Mucosa of gallbladder (tissue), 1 donor: ENCODE measurements around the gene ETHE1. TPM values are rescaled to one million over a fixed set of nuclear protein-coding genes. Genes with fewer than 3 reads are reported as not detected.
A peak's percentile ranks its signal among the peaks of the same experiment; 100 is the strongest.

Source experiments
- DNase-seq: peaks from one replicate; pipeline ENCODE4 v3.0.0-alpha.2; 2020; ENCODE audit warnings: low spot score
- total RNA-seq: library from RNA; stranded (reverse); gene quantifications from one replicate; pipeline ENCODE4 v1.2.1, GENCODE V29; 2021
- donor health status: DM: no; HTN: no; CAD: no.

ETHE1 gene
- total RNA-seq, 1 donor from 2014 or later, result 55.4 TPM

DNA sequence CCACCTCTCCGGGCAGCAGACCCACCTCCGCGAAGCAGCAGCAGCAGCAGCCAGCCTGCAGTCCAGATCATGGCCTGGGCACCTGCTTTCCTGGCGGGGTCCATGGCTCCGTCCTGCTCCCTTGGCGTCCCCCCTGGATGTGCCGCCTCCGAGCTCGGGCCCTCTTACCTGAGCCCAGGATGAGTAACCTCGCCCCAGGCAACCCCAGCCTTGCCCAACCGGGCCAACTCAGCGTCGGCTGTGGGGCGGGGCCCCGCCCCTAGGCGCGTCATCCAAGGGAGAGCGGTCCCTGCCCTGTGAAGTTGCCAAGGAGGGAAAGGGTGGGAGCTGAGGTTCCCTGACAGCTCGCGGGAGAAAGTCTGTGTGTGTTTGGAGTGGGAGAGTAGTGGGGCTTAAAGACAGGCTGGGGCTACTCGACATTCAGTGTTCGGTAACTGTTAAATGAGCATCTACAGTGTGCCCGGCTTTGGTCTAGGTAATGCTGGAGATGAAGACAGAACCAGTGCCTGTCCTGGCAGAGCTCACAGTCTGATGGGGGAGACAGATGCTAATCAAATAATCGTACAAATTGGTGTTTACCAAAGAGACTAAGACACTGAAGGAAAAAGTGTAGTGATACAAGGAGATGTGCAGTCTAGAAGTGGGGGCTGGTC, 61.4 kb downstream of the ETHE1 start, which contains the start of gene LYPD3:
LYPD3 (minus strand) TSS at position 141 of the 653 bp plus-strand sequence; CDS start at position 104, 37 bp downstream.
- no peak for DNase-seq

DNA sequence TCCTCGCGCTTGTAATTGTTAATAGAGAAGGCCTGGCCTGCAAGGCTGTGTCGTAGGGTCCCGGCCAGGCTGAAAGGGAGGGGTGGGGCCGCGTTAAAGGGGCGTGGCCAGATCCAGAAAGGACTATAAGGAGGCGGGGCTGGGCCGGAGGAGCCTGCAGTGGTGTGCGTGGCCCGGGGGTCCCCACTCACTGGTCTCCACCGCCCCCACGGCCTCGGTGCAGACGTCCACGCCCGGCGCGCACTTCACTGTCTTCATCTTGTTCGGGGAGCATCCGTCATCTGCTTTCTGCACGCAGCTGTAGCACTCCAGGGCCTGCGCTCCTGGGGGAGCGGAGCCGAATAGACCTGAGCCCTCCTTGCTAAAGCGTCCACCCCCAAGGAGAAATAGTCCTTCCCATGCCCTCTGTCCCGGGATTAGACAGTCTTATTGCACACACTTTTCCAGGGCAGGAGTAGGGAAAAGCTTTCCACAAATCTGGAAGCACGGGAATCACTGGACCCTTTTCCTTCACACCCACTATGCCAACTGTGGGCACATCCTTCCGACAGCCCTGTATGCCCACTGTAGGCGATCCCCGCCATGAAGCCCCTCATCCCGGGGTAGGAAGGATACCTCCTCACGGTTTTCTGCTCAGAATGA, 62.7 kb downstream of the ETHE1 start:
- peak; percentile 78 for DNase-seq

DNA sequence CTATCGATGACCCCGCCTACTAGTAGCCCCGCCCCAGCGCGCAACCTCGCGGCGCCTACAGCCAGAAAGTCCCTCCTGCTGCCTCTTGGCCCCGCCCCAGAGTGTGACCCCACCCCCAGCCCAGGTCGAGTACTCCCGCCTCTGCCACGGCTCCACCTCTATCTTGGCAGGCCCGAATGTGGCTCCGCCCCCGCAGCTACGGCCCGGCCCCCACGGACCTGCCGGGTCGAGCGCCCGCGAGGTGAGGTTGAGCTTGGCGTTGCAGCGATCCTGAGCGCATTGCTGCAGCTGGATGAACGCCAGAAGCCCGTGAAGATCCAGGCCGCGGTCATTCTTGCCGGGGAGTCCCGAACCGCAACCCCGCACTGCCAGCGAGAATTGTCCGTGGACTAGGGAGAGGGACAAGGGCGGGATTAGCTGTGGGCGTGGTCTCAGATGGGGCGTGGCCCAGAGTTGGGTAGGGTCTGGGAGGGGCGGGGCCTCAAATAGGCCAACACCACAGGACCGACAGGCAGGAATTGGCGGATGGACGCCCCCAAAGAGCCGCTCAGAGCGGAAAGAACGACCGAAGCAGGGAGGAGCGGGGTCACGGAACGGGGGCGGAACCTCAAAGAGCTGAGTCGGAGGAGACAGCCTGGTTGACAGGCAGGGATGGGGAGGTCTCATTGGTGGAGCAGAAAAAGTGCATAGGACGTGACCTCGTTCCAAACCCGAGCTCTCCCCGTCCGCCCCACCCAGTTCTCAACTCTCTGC, 63.4 kb downstream of the ETHE1 start:
- DNase-seq, result peak; percentile 98

DNA sequence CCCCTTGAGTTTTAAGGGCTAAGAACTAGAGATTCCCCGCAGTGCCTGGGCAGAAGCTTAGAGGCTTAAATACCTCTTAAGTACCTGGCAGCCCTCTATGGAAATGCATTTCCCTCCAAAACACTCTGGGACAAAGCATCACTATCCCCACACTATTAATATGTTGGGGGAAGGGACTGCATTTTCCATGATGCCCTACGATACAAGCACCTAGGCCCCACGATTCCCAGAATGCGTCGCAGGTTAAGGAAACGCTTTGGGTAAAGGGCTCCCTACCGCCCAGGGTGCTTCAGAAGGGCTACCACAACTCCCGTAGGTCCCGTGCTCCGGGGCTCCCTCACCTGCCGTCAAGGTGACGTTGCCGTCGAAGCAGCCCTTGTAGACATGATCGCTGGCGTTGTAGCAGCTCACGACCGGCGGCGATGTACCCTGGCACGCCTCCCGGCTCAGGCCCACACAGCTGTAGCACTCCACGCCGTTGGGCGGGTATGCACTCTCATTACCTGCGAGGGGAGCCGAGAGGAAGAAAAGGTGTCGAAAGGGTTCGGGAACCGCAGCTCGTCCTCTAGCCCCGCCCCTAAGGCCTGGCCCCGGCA, 64.1 kb downstream of the ETHE1 start:
- DNase-seq, result no peak

DNA sequence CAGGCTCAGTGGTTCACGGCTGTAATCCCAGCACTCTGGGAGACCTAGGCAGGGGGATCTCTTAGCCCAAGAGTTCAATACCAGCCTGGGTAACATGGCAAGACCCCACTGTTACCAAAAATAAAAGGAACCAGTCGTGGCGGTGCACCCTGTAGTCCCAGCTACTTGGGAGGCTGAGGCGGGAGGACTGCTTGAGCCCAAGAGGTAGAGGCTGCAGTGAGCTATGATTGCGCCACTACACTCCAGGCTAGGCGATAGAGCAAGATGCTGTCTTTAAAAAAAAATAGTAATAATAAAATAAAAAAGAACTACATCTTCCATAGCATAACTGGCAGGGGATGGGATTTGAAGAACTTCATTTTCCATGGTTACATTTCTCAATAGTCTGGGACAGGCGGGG, 64.6 kb downstream of the ETHE1 start:
- no peak for DNase-seq

DNA sequence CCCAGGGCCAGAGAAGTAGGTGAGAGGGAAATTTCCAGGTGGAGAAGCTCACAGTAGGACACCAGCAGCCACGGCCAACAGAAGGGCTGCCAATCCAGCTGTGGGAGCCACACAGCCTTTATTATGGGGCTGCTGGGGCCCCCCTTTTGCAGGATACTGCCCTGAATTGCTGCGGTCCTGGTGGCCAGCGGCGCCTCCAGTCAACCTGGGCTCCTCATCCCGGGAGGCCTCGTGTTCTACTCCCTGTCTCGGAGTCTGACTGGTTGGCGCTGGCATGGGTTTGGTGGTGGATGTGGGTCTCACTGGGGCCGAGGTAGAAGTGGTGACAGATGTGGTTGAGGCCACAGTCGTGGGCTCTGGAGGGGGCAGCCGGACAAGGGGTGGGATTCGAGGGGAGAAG, 65.7 kb downstream of the ETHE1 start:
- DNase-seq, result no peak

DNA sequence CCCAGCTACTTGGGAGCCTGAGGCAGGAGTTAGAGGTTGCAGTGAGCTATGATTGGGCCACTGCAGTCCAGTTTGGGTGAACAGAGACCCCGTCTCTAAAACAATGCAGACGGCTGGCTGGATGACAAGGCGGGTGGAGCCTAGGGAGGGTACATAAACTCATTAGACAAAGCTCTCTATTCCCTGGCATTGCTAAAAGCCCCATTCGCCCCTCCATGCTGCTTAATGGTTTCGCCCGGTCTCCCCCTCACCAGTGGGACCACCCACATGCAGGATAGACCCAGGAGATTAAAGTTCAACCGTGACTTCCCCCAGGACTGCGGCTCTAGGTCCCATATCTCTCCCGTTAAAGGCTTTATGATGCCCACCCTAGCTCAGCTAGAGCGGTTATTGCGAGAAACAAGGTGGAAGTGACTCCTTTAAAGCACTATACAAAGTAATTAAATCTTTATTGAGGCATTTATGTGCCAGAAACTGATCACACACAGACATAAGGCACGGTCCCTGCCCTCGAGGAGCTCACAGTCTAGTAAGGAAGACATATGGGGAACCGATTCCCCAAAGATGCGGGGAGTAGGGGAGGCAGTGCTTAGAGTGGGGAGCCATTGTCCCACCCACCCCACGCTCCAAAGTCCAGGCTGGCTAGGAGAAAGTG, 66.5 kb downstream of the ETHE1 start:
- DNase-seq, result no peak

DNA sequence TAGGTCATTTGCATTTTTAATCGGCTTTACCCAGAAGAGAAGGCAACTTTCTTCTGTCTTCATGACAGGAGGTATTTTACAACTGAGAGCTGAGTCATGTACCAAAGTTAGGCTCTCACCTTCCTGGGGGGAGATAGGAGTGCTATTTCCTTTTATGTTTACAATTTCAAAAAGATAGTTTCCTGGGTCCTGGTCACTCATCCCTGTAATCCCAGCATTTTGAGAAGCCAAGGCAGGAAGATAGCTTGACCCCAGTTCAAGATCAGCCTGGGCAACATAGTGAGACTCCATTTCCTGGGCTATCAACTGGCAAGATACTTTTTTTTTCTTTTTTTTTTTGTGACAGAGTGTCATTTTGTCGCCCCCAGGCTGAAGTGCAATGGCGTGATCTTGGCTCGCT, 69.2 kb downstream of the ETHE1 start:
- no peak for DNase-seq

Other genes starting within 250 kb of the ETHE1 start
- gene CD177, start 173.5 kb downstream of the ETHE1 start, total RNA-seq, result not detected
- not detected for gene TEX101, start 112.3 kb downstream of the ETHE1 start, total RNA-seq
- gene LYPD3, start 61.6 kb downstream of the ETHE1 start, total RNA-seq, result 1.6 TPM
- 35.3 TPM for gene PHLDB3, start 22.5 kb downstream of the ETHE1 start, total RNA-seq
- 4.1 TPM for gene ZNF575, start 6.0 kb upstream of the ETHE1 start, total RNA-seq
- 33.6 TPM for gene XRCC1, start 48.3 kb upstream of the ETHE1 start, total RNA-seq
- 13.3 TPM for gene PINLYP, start 48.6 kb upstream of the ETHE1 start, total RNA-seq
- gene IRGQ, start 68.9 kb upstream of the ETHE1 start, total RNA-seq, result 35.7 TPM
- gene ZNF576, start 69.4 kb upstream of the ETHE1 start, total RNA-seq, result 17.9 TPM
- 0.52 TPM for gene SRRM5, start 84.9 kb upstream of the ETHE1 start, total RNA-seq
- 54.4 TPM for gene ZNF428, start 92.4 kb upstream of the ETHE1 start, total RNA-seq
- gene CADM4, start 112.6 kb upstream of the ETHE1 start, total RNA-seq, result 20.6 TPM
- gene PLAUR, start 143.0 kb upstream of the ETHE1 start, total RNA-seq, result 46.3 TPM
- gene IRGC, start 188.9 kb upstream of the ETHE1 start, total RNA-seq, result not detected
- gene SMG9, start 227.8 kb upstream of the ETHE1 start, total RNA-seq, result 71.4 TPM